Mesenchymal stem cell (in vitro differentiated cells and primary cell): ENCODE measurements around the gene ZNF550. TPM values are rescaled to one million over a fixed set of nuclear protein-coding genes. Genes with fewer than 3 reads are reported as not detected.

Experiments
- DNase-seq: peaks from one replicate; pipeline ENCODE4 v3.0.0-alpha.2; 2013
- H2AFZ ChIP-seq: one replicate; pipeline ENCODE4 v1.6.1; 2013; ENCODE audit warnings: low read depth, mild to moderate bottlenecking, control low read depth, inconsistent platforms, low read length, moderate library complexity
- H2AK5ac ChIP-seq: 2 replicates; pipeline ENCODE4 v1.6.1; 2013; ENCODE audit warnings: low read length, moderate library complexity, mild to moderate bottlenecking, inconsistent platforms; ENCODE audit not compliant: severe bottlenecking
- H2BK120ac ChIP-seq: one replicate; pipeline ENCODE4 v1.6.1; 2013; ENCODE audit warnings: low read depth, mild to moderate bottlenecking, inconsistent platforms, low read length, moderate library complexity
- H2BK12ac ChIP-seq, 2 experiments: one replicate each; pipeline ENCODE4 v1.6.1; 2013; ENCODE audit warnings: inconsistent platforms in 2 of 2, low read length in 2 of 2, mild to moderate bottlenecking in 2 of 2, moderate library complexity in 2 of 2, control low read depth in 1 of 2
- H2BK15ac ChIP-seq: one replicate; pipeline ENCODE4 v1.6.1; 2013; ENCODE audit warnings: mild to moderate bottlenecking, low read depth, inconsistent platforms; ENCODE audit not compliant: poor library complexity, severe bottlenecking
- H2BK5ac ChIP-seq: 2 replicates; pipeline ENCODE4 v1.6.1; 2013; ENCODE audit warnings: low read depth, mild to moderate bottlenecking, low read length, control low read depth, inconsistent platforms; ENCODE audit not compliant: poor library complexity, severe bottlenecking
- H3K14ac ChIP-seq, 2 experiments: one replicate each; pipeline ENCODE4 v1.6.1; 2013; ENCODE audit warnings: inconsistent platforms in 2 of 2, low read length in 2 of 2, control low read depth in 1 of 2, mild to moderate bottlenecking in 1 of 2, moderate library complexity in 1 of 2
- H3K18ac ChIP-seq, 2 experiments: one replicate each; pipeline ENCODE4 v1.6.1; 2013; ENCODE audit warnings: inconsistent platforms in 2 of 2, low read length in 2 of 2, control low read depth in 1 of 2, low read depth in 1 of 2, mild to moderate bottlenecking in 1 of 2
- H3K23ac ChIP-seq, 2 experiments: one replicate each; pipeline ENCODE4 v1.6.1; 2013; ENCODE audit warnings: inconsistent platforms in 2 of 2, low read length in 2 of 2, mild to moderate bottlenecking in 2 of 2, moderate library complexity in 2 of 2, control low read depth in 1 of 2
- H3K27ac ChIP-seq: 2 replicates; pipeline ENCODE4 v1.5.1; 2013; ENCODE audit warnings: mild to moderate bottlenecking, moderate library complexity, low read length, control low read depth, inconsistent platforms; ENCODE audit not compliant: poor library complexity, severe bottlenecking
- H3K27me3 ChIP-seq, 2 experiments: 2 replicates each; pipeline versions ENCODE4 v1.6.1 to v1.7.0; 2013; ENCODE audit warnings: low read length in 2 of 2, mild to moderate bottlenecking in 2 of 2, moderate library complexity in 2 of 2, control low read depth in 1 of 2, inconsistent platforms in 1 of 2; ENCODE audit not compliant: control insufficient read depth in 1 of 2, insufficient read depth in 1 of 2
- H3K36me3 ChIP-seq, 2 experiments: 2 replicates each; pipeline versions ENCODE4 v1.6.1 to v1.7.0; 2013; ENCODE audit warnings: low read length in 2 of 2, control low read depth in 1 of 2, inconsistent platforms in 1 of 2, low read depth in 1 of 2, mild to moderate bottlenecking in 1 of 2; ENCODE audit not compliant: insufficient read depth in 2 of 2, control insufficient read depth in 1 of 2
- H3K4ac ChIP-seq, 2 experiments: one replicate each; pipeline ENCODE4 v1.6.1; 2013; ENCODE audit warnings: inconsistent platforms in 2 of 2, low read length in 2 of 2, mild to moderate bottlenecking in 2 of 2, moderate library complexity in 2 of 2, control low read depth in 1 of 2, low read depth in 1 of 2
- H3K4me1 ChIP-seq: 2 replicates; pipeline ENCODE4 v1.6.1; 2013; ENCODE audit warnings: low read depth, low read length, control low read depth; ENCODE audit not compliant: control insufficient read depth, insufficient read depth
- H3K4me2 ChIP-seq: 2 replicates; pipeline ENCODE4 v1.6.1; 2013; ENCODE audit warnings: low read length, mild to moderate bottlenecking, inconsistent platforms; ENCODE audit not compliant: poor library complexity, severe bottlenecking
- H3K4me3 ChIP-seq, 2 experiments: 2 replicates each; pipeline versions ENCODE4 v1.5.1 to v1.7.0; 2013; ENCODE audit warnings: low read length in 2 of 2, mild to moderate bottlenecking in 2 of 2, control low read depth in 1 of 2, low read depth in 1 of 2; ENCODE audit not compliant: insufficient read depth in 1 of 2
- H3K79me1 ChIP-seq: replicated peaks from 2 replicates; pipeline ENCODE4 v1.6.1; 2013; ENCODE audit warnings: mild to moderate bottlenecking, control low read depth, low read length, inconsistent platforms; ENCODE audit not compliant: poor library complexity, severe bottlenecking
- H3K9ac ChIP-seq: 2 replicates; pipeline ENCODE4 v1.7.0; 2013; ENCODE audit warnings: mild to moderate bottlenecking, low read length, moderate library complexity
- H3K9me3 ChIP-seq: 2 replicates; pipeline ENCODE4 v1.7.0; 2013; ENCODE audit warnings: mild to moderate bottlenecking, low read length; ENCODE audit not compliant: control insufficient read depth
- H4K8ac ChIP-seq: one replicate; pipeline ENCODE4 v1.6.1; 2013; ENCODE audit warnings: inconsistent platforms, mild to moderate bottlenecking, low read length, moderate library complexity
- H4K91ac ChIP-seq: one replicate; pipeline ENCODE4 v1.6.1; 2013; ENCODE audit warnings: mild to moderate bottlenecking, low read length, inconsistent platforms
- WGBS: methylation state at CpG from one replicate; pipeline ENCODE4 v1.1.7; 2013; ENCODE audit warnings: mixed read lengths; 5-methylcytosine and 5-hydroxymethylcytosine counted together
- polyA plus RNA-seq, 2 experiments: library from polyadenylated mRNA; stranded (reverse); fragments of 200-250 nt; gene quantifications; one replicate each; pipeline ENCODE4 v1.2.3, GENCODE V29; 2013

Gene ZNF550
- 2.8 TPM for polyA plus RNA-seq (2013, experiment 1 of 2)
- polyA plus RNA-seq (2013, experiment 2 of 2): 3.0 TPM

DNA sequence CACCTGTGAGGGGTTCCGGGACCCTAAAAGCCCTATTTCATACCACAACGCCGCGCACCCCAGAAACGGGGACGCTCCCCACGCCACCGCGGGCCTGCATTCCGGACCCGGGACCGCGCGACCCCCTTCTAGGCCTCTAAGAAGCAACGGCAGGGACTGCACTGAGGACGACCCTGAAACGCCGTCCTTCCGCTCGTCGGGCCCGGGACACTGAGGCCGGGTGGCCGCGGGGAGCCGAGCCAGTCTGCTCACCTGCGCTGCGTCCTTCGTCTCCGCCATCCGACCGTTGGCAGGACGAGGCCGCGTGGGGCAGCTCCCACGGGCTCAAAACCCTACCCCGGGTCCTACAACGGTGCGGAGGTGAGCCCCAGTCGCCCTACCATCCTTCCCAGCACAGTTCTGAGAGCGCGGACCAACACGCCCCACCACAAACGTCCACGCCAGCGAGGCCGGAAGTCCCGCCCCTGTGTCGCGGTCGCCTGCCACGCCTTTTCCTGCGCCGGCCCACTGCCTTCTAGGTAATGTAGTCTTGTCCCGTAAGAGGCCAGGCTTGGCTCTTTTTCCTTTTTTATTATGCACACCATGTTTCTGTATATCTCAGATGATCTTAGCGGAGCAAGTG, at the start of gene ZNF550:
ZNF550 (minus strand) TSS at position 460 of the 622 bp plus-strand sequence; CDS start at position 279, 181 bp downstream.
- Histone ChIP-seq H3K4me1 (peaks cover 4% of the 10 kb centered on the region), H3K27ac (peak within 1 kb of the TSS; percentile 19), H3K36me3 (peaks cover 19 to 22% of the 10 kb centered on the region in 2 experiments), H3K4ac (peak within 1 kb of the TSS; percentile 17 to 37), H3K9ac (peak within 1 kb of the TSS; percentile 91), H2BK120ac (no peak within 1 kb of the TSS), H2BK12ac (no peak within 1 kb of the TSS), H3K79me1 (peaks cover 28% of the 10 kb centered on the region), H3K14ac (peak within 1 kb of the TSS in 1 of 2 experiments; percentile 76), H2BK5ac (no peak within 1 kb of the TSS), H3K23ac (peak within 1 kb of the TSS in 1 of 2 experiments; percentile 57), H4K91ac (no peak within 1 kb of the TSS), H3K18ac (peak within 1 kb of the TSS; percentile 14 to 83), H2AFZ (peak within 1 kb of the TSS; percentile 85), H3K27me3 (no peaks in the 10 kb centered on the region), H4K8ac (peak within 1 kb of the TSS; percentile 70), H3K4me2 (peak within 1 kb of the TSS; percentile 46), H3K9me3 (peaks cover 46% of the 10 kb centered on the region), H3K4me3 (peak within 1 kb of the TSS; percentile 90 to 97), H2BK15ac (no peak within 1 kb of the TSS), H2AK5ac (no peak within 1 kb of the TSS)
- DNase-seq: peak; percentile 86
- 1% methylated on average over 52 of the region's 56 CpGs for WGBS

DNA sequence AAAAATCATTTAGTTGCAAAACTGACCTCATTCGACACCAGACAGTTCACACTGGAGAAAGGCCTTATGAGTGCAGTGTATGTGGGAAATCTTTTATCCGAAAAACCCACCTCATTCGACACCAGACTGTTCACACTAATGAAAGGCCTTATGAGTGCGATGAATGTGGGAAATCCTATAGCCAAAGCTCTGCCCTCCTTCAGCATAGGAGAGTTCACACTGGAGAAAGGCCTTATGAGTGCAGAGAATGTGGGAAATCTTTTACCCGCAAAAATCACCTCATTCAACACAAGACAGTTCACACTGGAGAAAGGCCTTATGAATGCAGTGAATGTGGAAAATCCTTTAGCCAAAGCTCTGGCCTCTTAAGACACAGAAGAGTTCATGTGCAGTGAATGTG, 47.3 kb upstream of the ZNF550 start:
- H3K4me2 ChIP-seq: no peak overlapping the region
- no peak overlapping the region for H4K91ac ChIP-seq
- H4K8ac ChIP-seq: no peak overlapping the region
- no peak overlapping the region for H2BK12ac ChIP-seq
- H3K4ac ChIP-seq: no peak overlapping the region
- H2AFZ ChIP-seq: no peak overlapping the region
- no peaks in the 10 kb centered on the region for H3K27me3 ChIP-seq
- H3K36me3 ChIP-seq: peaks cover 14 to 41% of the 10 kb centered on the region in 2 experiments
- H2AK5ac ChIP-seq: no peak overlapping the region
- no peak overlapping the region for H3K9ac ChIP-seq
- no peaks in the 10 kb centered on the region for H3K4me1 ChIP-seq
- H3K4me3 ChIP-seq: no peak overlapping the region
- H3K79me1 ChIP-seq: peaks cover 9% of the 10 kb centered on the region
- H2BK5ac ChIP-seq: no peak overlapping the region
- H3K14ac ChIP-seq: no peak overlapping the region
- no peak overlapping the region for H2BK120ac ChIP-seq
- peaks cover 26% of the 10 kb centered on the region for H3K9me3 ChIP-seq
- WGBS: 88% methylated on average over 1 of the region's 5 CpGs
- no peak overlapping the region for H2BK15ac ChIP-seq
- H3K23ac ChIP-seq: no peak overlapping the region
- no peak overlapping the region for H3K27ac ChIP-seq
- no peak overlapping the region for H3K18ac ChIP-seq
- no peak for DNase-seq

DNA sequence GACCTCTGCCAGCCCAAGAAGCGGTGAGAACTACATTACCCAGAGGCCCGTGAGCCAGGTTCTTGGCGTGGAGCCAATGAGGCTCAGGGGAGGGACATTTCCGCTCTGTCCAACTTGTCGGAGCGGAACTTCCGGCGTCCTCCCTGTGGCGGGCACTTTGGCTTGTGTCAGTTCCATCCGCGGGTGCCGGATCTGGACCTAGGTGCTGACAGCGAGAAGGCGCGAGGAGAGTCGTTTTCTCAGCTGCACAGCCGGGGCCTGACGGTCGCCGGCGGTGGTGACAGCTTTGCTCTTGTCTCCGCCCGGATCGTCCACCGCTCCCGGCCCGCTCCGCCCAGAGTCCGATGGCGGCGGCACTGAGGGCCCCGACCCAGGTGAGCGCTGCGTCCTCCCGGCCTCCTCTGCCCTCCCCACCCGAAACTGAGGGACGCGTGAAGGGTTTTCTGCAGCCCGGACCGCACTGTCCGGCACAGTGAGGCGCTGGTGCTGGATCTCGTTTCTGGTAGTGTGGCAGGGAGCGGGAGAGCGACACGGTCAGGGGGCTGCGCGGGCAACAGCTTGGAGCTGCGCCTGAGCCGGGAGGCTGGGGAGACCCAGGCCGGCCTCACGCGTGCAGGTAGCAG, 40.2 kb upstream of the ZNF550 start, which contains the start of gene ZNF530:
ZNF530 (plus strand) TSS at position 125 of the 623 bp plus-strand sequence. CDS start 4,461 bp downstream, outside the sequence.
- peak within 1 kb of the TSS; percentile 95 for H2AFZ ChIP-seq
- no peaks in the 10 kb centered on the region for H3K27me3 ChIP-seq
- H3K14ac ChIP-seq: peak within 1 kb of the TSS in 1 of 2 experiments; percentile 39
- H3K27ac ChIP-seq: no peak within 1 kb of the TSS
- H2BK120ac ChIP-seq: no peak within 1 kb of the TSS
- H2AK5ac ChIP-seq: no peak within 1 kb of the TSS
- H3K9ac ChIP-seq: peak within 1 kb of the TSS; percentile 82
- H3K4me1 ChIP-seq: peaks cover 6% of the 10 kb centered on the region
- no peak within 1 kb of the TSS for H2BK15ac ChIP-seq
- no peak within 1 kb of the TSS for H3K18ac ChIP-seq
- WGBS: under 1% methylated on average over 51 of the region's 53 CpGs
- H2BK5ac ChIP-seq: no peak within 1 kb of the TSS
- peak within 1 kb of the TSS; percentile 21 for H4K8ac ChIP-seq
- no peak within 1 kb of the TSS for H2BK12ac ChIP-seq
- H3K4me3 ChIP-seq: peak within 1 kb of the TSS; percentile 81 to 87
- no peak within 1 kb of the TSS for H3K4ac ChIP-seq
- DNase-seq: peak; percentile 93
- H3K23ac ChIP-seq: no peak within 1 kb of the TSS
- no peak within 1 kb of the TSS for H4K91ac ChIP-seq
- peak within 1 kb of the TSS; percentile 83 for H3K4me2 ChIP-seq
- peaks cover 0 to 9% of the 10 kb centered on the region in 2 experiments for H3K36me3 ChIP-seq
- peaks cover 7% of the 10 kb centered on the region for H3K9me3 ChIP-seq
- H3K79me1 ChIP-seq: peaks cover 20% of the 10 kb centered on the region

- Histone ChIP-seq H3K79me1 (peaks cover 20% of the 10 kb centered on the region), H3K4me2 (peak overlapping the region; percentile 12), H4K8ac (peak overlapping the region; percentile 21), H3K4me3 (peak overlapping the region; percentile 81 to 87), H2BK12ac (no peak overlapping the region), H3K14ac (no peak overlapping the region), H3K4ac (no peak overlapping the region), H2BK15ac (no peak overlapping the region), H2AK5ac (no peak overlapping the region), H2BK5ac (no peak overlapping the region), H3K23ac (no peak overlapping the region), H3K36me3 (peaks cover 0 to 4% of the 10 kb centered on the region in 2 experiments), H3K27me3 (no peaks in the 10 kb centered on the region), H3K18ac (no peak overlapping the region), H3K9ac (peak overlapping the region; percentile 82), H3K27ac (no peak overlapping the region), H4K91ac (no peak overlapping the region), H2AFZ (no peak overlapping the region), H3K4me1 (peaks cover 6% of the 10 kb centered on the region), H3K9me3 (peaks cover 10% of the 10 kb centered on the region), H2BK120ac (no peak overlapping the region)
- no peak for DNase-seq
- WGBS: 71% methylated on average over 7 of the region's 8 CpGs
Observed at GRCh38 chr19:57599377-57599760, 39.7 kb upstream of the ZNF550 start.
